GM19395 (cell line): Measurements from ENCODE around the gene PPP3R1.

Source experiments
- ATAC-seq: cut with Tn5 transposase; IDR thresholded peaks from one replicate; pipeline ENCODE4 v1.9.1; 2021; ENCODE audit warnings: mild to moderate bottlenecking, moderate library complexity; ENCODE audit not compliant: unreplicated experiment

Gene PPP3R1

DNA sequence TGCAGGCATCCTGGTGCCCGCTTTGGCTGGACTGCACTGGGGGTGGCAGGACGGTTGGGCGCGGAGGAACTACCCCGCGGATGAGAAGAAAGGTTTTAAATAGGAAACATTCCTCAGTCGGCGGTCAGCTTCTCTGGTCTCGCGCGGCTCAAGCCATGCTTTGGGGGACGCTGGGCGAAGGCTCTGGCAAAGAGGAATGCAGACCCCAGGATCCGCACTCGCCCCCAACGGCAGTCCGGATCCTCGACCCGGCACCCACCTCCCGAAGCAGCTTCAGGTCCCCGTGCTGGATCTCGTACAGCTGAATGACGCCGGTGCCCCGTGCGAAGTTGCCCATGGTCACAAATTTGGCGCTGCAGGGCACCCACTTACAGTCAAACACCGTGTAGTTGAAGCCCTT, 95.3 kb downstream of the PPP3R1 start:
- peak; percentile 28 for ATAC-seq

GRCh38 chr2:68156419-68156818, 95.9 kb downstream of the PPP3R1 start:
- no peak for ATAC-seq

DNA sequence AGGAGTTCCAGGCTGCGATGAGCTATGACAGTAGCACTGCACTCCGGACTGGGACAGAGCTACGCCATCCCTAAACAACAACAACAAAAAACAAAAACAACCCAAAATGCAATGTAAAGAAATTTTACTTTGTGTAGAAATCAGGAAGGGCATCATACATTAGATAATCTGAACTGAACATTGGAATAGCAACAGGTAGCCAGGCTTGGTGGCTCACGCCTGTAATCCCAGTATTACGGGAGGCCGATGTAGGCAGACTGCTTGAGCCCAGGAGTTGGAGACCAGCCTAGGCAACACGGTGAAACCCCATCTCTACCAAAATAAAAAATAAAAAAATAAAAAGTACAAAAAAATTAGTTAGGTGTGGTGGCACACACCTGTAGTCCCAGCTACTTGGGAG, 96.7 kb downstream of the PPP3R1 start:
- no peak for ATAC-seq

DNA sequence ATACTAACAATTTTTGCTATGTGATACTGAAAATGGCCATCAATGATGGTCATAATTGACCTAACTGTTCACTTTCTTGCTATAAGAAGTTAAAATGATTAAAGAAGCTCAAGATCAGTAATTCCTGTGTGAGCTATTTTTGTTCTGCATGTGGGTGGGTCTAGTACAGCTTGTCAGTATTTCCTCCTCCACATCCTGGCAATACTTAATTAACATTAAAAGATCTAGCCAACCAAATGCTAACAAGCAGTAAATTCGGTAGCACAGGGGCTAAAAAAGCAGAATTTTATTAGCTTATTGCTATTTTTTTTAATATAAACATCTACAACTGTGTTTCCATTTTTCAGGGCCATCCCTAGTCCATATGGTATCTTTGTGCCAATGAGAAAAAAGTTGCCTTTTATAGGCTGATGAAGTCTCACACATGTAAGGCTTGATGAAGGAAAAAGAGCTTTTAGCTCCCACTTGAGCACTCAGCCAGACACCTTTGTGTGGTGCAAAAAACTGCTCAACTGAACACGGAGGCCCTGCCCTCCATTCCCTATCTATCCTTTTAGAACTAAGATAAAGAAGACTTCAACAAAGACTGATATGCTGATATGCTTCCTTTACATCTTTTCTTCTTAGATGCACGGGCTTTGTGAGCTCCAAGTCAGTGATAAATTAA, 99.5 kb downstream of the PPP3R1 start:
- no peak for ATAC-seq

GRCh38 chr2:68151037-68151436, 101.3 kb downstream of the PPP3R1 start:
- ATAC-seq, result no peak

DNA sequence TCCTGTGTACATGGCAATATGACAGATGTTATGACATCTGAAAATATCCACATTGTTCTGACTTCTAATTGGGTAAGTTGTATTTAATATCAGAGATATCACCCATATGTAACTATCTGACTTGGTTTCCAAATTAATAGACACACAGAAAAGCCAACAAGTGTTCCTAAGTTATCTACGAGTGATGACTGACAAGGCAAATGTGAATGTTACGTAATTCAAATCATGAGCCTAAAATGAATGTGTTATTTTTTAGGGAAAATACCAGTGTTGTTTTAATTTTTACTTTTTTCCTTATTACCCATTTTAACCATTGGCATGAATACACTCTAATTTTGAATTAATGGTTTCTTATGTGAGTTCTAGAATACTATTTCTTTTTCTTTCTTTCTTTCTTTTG, 110.5 kb downstream of the PPP3R1 start:
- no peak for ATAC-seq

DNA sequence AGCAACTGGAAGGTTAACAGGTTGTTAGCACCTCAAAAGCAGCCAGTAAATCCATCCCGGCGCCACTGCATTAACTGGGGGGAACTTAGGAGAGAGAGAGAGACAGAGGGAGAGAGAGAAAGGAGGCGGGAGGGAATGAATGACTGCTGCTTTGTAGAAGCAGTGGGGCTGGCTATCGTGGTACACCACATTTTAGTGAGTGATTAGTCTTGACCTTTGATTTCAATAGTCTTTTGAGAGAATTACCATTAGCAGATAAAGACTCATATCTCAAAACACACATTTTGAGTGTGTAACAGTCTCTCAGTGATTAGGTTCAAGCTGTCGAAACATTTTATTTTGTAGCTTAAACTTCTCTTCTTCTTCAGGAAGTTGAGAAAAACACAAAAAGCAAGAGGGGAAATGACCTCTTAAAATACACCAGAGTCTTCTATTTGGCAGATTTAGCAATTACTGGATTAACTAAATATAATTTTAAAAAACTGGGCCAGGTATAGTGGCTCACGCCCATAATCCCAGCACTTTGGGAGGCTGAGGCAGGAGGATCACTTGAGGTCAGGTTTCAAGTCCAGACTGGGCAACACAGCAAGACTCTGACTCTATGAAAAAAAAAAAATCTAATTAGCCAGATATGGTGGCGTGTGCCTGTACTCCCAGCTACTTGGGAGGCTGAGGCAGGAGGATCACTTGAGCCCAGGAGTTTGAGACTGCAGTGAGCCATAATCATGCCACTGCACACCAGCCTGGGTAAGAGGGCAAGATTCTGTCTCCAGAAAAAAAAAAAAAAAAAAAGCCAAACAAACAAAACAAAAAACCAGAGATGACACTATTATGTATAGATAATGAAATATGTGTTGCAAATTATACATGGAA, 116.6 kb downstream of the PPP3R1 start:
- ATAC-seq, result no peak

- ATAC-seq, result no peak
These were observed 117.8 kb downstream of the PPP3R1 start for GRCh38 chr2:68134554-68134953.

GRCh38 chr2:68134120-68134519, 118.2 kb downstream of the PPP3R1 start:
- no peak for ATAC-seq
